Sigmoid colon (tissue), 4 donors: ENCODE measurements around the gene USHBP1.

Source experiments
- EP300 ChIP-seq, 4 donors: sonication (generic); formaldehyde crosslinking; IDR thresholded peaks; one replicate each; pipeline ENCODE4 v1.6.1; 2017; ENCODE audit warnings: antibody characterized with exemption in 4 of 4
- POLR2A ChIP-seq, 2 donors: fragments of 450-650 bp; IDR thresholded peaks; one replicate each; pipeline ENCODE4 v1.6.1; 2016; ENCODE audit warnings: antibody characterized with exemption in 2 of 2, mild to moderate bottlenecking in 2 of 2, moderate library complexity in 2 of 2
- POLR2AphosphoS5 ChIP-seq, 4 donors: sonication (generic); formaldehyde crosslinking; IDR thresholded peaks; one replicate each; pipeline ENCODE4 v1.6.1; 2017; ENCODE audit warnings: antibody characterized with exemption in 4 of 4
- TF ChIP-seq, protein P1 (sequence below), 4 experiments: fragments of 450-650 bp in 3 of 4; fragments of 200-600 bp in 1 of 4; IDR thresholded peaks; one replicate each; pipeline ENCODE4 v1.5.1; 2016 to 2019; ENCODE audit warnings: antibody characterized with exemption in 4 of 4, mild to moderate bottlenecking in 3 of 4, moderate library complexity in 2 of 4

GRCh38 chr19:17309198-17309964, 44.8 kb upstream of the USHBP1 start, which contains the start of gene DDA1:
- TF ChIP-seq, protein P1, sequence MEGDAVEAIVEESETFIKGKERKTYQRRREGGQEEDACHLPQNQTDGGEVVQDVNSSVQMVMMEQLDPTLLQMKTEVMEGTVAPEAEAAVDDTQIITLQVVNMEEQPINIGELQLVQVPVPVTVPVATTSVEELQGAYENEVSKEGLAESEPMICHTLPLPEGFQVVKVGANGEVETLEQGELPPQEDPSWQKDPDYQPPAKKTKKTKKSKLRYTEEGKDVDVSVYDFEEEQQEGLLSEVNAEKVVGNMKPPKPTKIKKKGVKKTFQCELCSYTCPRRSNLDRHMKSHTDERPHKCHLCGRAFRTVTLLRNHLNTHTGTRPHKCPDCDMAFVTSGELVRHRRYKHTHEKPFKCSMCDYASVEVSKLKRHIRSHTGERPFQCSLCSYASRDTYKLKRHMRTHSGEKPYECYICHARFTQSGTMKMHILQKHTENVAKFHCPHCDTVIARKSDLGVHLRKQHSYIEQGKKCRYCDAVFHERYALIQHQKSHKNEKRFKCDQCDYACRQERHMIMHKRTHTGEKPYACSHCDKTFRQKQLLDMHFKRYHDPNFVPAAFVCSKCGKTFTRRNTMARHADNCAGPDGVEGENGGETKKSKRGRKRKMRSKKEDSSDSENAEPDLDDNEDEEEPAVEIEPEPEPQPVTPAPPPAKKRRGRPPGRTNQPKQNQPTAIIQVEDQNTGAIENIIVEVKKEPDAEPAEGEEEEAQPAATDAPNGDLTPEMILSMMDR (IDR thresholded peaks at IDR 0.05): no peak
- peak in 1 of 2 donors; percentile 10 for TF ChIP-seq POLR2A (IDR thresholded peaks at IDR 0.05)
- peak; percentile 17 to 74 (median 67) for TF ChIP-seq POLR2AphosphoS5 (IDR thresholded peaks at IDR 0.05)
- TF ChIP-seq EP300 (IDR thresholded peaks at IDR 0.05): no peak
